Measurements from ENCODE around the gene TOGARAM1.

DNA sequence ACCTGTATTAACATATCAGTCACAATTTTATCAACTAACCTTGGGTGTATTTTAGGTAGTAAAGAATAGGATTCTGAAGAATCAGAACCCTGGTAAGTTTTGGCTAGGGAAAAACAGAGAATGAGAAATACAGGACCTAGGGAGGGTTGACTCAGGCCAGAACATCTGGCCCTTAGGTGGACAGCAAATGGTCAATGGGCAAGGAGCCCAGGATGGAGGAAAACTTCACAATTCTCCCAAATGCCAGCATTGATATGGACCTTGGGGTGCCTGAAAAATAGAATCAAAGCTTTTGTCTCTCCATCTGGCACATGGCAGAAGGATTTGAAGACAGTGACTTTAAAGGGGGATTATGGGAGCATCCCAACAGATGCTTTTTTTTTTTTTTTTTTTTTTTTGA, 89.2 kb downstream of the TOGARAM1 start:
- TF ChIP-seq, protein P1, sequence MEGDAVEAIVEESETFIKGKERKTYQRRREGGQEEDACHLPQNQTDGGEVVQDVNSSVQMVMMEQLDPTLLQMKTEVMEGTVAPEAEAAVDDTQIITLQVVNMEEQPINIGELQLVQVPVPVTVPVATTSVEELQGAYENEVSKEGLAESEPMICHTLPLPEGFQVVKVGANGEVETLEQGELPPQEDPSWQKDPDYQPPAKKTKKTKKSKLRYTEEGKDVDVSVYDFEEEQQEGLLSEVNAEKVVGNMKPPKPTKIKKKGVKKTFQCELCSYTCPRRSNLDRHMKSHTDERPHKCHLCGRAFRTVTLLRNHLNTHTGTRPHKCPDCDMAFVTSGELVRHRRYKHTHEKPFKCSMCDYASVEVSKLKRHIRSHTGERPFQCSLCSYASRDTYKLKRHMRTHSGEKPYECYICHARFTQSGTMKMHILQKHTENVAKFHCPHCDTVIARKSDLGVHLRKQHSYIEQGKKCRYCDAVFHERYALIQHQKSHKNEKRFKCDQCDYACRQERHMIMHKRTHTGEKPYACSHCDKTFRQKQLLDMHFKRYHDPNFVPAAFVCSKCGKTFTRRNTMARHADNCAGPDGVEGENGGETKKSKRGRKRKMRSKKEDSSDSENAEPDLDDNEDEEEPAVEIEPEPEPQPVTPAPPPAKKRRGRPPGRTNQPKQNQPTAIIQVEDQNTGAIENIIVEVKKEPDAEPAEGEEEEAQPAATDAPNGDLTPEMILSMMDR (tag by site-specific recombination; IDR thresholded peaks at IDR 0.05): no peak
- TF ChIP-seq SALL2 (tag by site-specific recombination; IDR thresholded peaks at IDR 0.05; ENCODE audit: borderline replicate concordance): no peak
- no peak for TF ChIP-seq MZF1 (tag by site-specific recombination; IDR thresholded peaks at IDR 0.05; ENCODE audit: borderline replicate concordance)
- TF ChIP-seq ZNF837 (tag by site-specific recombination; IDR thresholded peaks at IDR 0.05): no peak
- no peak for TF ChIP-seq YY1 (tag by site-specific recombination; IDR thresholded peaks at IDR 0.05)
- TF ChIP-seq ZNF423 (tag by site-specific recombination; IDR thresholded peaks at IDR 0.05): no peak
- TF ChIP-seq ZNF121 (tag by site-specific recombination; IDR thresholded peaks at IDR 0.05): no peak
- TF ChIP-seq ZNF140 (tag by site-specific recombination; IDR thresholded peaks at IDR 0.05): no peak
- TF ChIP-seq ZNF510 (tag by site-specific recombination; IDR thresholded peaks at IDR 0.05; ENCODE audit: insufficient replicate concordance): no peak
- no peak for TF ChIP-seq ZNF292 (tag by site-specific recombination; IDR thresholded peaks at IDR 0.05; ENCODE audit: borderline replicate concordance, low read depth)
- no peak for TF ChIP-seq ZNF248 (tag by site-specific recombination; IDR thresholded peaks at IDR 0.05)
